ENCODE measurements around the gene RNF25.

Gene RNF25

DNA sequence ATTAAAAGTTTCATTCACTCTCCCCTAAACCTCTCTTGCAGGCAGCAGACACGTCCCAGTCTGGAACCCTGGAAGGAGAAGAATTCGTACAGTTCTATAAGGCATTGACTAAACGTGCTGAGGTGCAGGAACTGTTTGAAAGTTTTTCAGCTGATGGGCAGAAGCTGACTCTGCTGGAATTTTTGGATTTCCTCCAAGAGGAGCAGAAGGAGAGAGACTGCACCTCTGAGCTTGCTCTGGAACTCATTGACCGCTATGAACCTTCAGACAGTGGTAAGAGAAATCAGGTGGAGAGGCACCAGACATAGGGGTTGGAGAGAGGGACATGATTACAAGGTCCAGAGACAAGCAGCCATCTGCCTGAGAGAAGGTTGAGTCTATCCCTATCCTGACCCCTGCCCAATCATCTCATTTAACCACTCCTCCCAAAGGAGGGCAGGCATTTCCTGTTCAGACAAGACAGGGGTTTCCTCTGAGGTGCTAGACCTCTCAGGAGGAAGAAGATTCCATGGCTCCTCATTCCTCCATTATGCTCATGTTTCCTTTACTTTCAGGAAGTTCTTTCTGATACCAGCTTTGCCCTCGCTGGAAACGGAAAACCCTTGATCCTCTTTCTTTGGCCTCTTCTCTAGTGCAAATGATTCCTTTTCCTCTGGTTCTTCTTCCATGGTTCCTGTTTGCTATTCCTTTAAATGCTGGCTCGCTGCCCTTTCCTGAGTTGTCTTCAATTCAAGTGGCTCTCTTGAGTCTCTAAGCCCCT lies 49.0 kb downstream of the RNF25 start:
- no peak for DNase-seq (ENCODE audit: low spot score)

GRCh38 chr2:218621007-218621406 lies 50.8 kb downstream of the RNF25 start:
- no peak for DNase-seq (ENCODE audit: low spot score)

DNA sequence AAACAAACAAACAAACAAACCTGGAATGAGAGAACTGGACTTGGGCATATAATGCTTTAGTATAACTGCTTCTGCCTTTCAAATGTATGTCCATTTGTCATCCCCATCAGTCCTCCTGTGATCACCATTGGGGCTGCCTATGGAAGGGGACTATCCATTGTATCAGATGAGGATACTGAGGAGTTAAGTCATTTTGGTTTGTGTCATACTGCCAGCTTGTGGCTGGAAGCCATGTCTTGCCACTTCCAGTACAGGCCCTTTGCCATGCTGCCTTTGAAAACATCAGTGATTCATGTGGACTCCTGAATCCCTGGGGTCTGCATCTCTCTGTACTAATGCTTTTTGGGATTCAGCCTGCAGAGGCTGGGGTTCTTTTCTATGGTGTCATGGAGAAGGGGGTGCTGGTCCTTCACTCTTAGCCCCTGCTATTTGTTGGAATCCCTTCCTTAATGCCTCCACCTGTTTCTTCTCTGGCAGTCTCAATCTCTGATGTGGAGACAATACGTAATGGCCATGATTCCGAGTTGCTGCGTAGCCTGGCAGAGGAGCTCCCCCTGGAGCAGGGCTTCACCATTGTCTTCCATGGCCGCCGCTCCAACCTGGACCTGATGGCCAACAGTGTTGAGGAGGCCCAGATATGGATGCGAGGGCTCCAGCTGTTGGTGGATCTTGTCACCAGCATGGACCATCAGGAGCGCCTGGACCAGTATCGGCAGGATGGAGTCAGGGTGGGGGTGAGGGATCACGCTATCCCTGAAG lies 53.5 kb downstream of the RNF25 start:
- no peak for DNase-seq (ENCODE audit: low spot score)

GRCh38 chr2:218615868-218616315 lies 55.9 kb downstream of the RNF25 start:
- no peak for DNase-seq (ENCODE audit: low spot score)

All from kidney capillary endothelial cell (primary cell).